PFSK-1 (cell line): ENCODE measurements around the gene PRLH. TPM values are rescaled to one million over a fixed set of nuclear protein-coding genes. Genes with fewer than 3 reads are reported as not detected.

ENCODE experiments used
- FOXP2 ChIP-seq: optimal IDR thresholded peaks from 2 replicates; pipeline ENCODE3; 2011; ENCODE audit warnings: borderline replicate concordance, control low read depth, inconsistent platforms; ENCODE audit not compliant: insufficient read depth; ENCODE audit errors: extremely low read length, extremely low read depth
- POLR2AphosphoS5 ChIP-seq: IDR thresholded peaks from 2 replicates; pipeline ENCODE4 v1.6.1; 2012; ENCODE audit warnings: low read depth, mild to moderate bottlenecking, control low read depth, low read length, moderate library complexity
- SIN3A ChIP-seq: IDR thresholded peaks from 2 replicates; pipeline ENCODE4 v1.6.1; 2012; ENCODE audit warnings: mild to moderate bottlenecking, low read length, moderate library complexity, borderline replicate concordance; ENCODE audit not compliant: insufficient read depth
- TAF1 ChIP-seq: IDR thresholded peaks from 2 replicates; pipeline ENCODE4 v1.6.1; 2012; ENCODE audit warnings: low read length, control low read depth, borderline replicate concordance; ENCODE audit not compliant: insufficient read depth
- polyA plus RNA-seq: library from polyadenylated mRNA; unstranded; fragments of >200 nt; gene quantifications from one replicate; pipeline ENCODE4 v1.2.1, GENCODE V29; 2012; ENCODE audit warnings: low read depth, missing spikeins; ENCODE audit not compliant: insufficient read length
- TF ChIP-seq, protein P1 (sequence below), 2 experiments: IDR thresholded peaks; 2 replicates each; pipeline versions ENCODE4 v1.6.1 to v1.8.0; 2011 to 2012; ENCODE audit warnings: low read depth in 2 of 2, low read length in 2 of 2, control low read depth in 1 of 2, inconsistent platforms in 1 of 2, mild to moderate bottlenecking in 1 of 2, moderate library complexity in 1 of 2; ENCODE audit not compliant: insufficient read depth in 1 of 2

The PRLH gene, protein sequence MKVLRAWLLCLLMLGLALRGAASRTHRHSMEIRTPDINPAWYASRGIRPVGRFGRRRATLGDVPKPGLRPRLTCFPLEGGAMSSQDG
- not detected for polyA plus RNA-seq

DNA sequence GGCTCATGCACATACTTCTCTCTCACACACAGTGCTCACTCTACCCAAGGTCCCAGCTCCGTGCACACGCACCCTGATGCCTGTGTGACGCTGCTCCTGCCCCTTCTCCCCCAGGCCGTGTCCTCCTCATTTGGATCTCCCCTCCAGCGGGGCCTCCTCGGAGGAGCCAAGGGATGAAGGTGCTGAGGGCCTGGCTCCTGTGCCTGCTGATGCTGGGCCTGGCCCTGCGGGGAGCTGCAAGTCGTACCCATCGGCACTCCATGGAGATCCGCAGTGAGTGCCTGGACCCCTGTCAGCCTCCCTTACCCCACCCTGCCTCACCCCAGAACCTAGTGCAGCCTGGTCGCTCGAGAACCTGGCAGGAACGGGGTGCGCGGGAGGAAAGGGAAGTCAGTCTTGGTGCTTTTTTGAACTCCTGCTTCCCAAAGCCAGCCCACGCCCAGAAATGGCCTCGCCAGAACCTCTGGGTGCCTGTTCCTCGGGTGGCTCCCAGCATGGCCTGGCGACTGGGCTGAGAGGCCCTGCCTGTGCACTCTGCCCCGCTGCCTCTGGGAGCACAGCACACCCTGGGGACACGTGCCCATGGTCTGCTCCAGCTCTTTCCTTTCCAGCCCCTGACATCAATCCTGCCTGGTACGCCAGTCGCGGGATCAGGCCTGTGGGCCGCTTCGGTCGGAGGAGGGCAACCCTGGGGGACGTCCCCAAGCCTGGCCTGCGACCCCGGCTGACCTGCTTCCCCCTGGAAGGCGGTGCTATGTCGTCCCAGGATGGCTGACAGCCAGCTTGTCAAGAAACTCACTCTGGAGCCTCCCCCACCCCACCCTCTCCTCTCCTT, at the start of gene PRLH:
Gene PRLH, plus strand, starts transcription at position 174 of the 835 bp plus-strand sequence. Its CDS starts 0 bp downstream, at position 174.
- TF ChIP-seq TAF1 (no peak), FOXP2 (no peak), POLR2AphosphoS5 (no peak), SIN3A (no peak)
- TF ChIP-seq, protein P1, sequence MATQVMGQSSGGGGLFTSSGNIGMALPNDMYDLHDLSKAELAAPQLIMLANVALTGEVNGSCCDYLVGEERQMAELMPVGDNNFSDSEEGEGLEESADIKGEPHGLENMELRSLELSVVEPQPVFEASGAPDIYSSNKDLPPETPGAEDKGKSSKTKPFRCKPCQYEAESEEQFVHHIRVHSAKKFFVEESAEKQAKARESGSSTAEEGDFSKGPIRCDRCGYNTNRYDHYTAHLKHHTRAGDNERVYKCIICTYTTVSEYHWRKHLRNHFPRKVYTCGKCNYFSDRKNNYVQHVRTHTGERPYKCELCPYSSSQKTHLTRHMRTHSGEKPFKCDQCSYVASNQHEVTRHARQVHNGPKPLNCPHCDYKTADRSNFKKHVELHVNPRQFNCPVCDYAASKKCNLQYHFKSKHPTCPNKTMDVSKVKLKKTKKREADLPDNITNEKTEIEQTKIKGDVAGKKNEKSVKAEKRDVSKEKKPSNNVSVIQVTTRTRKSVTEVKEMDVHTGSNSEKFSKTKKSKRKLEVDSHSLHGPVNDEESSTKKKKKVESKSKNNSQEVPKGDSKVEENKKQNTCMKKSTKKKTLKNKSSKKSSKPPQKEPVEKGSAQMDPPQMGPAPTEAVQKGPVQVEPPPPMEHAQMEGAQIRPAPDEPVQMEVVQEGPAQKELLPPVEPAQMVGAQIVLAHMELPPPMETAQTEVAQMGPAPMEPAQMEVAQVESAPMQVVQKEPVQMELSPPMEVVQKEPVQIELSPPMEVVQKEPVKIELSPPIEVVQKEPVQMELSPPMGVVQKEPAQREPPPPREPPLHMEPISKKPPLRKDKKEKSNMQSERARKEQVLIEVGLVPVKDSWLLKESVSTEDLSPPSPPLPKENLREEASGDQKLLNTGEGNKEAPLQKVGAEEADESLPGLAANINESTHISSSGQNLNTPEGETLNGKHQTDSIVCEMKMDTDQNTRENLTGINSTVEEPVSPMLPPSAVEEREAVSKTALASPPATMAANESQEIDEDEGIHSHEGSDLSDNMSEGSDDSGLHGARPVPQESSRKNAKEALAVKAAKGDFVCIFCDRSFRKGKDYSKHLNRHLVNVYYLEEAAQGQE (IDR thresholded peaks at IDR 0.05; ENCODE audit: insufficient read depth in 1 of 2, low read depth in 2 of 2, low read length in 2 of 2), result no peak

DNA sequence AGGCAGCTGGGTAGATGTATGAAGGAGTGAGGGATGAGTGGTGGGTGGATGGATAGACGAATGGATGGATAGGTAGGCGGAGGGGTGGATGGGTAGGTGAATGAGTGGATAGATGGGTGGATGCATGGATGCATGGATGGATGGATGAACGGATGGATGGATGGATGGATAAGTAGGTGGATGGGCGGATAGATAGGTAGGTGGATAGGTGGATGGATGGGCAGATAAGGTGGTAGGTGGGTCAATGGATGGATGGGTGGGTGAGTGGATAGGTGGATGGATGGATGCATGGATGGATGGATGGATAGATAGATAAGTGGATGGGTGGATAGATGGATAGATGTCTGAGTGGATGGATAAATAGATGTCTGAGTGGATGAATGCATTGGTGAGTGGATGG, 49.2 kb upstream of the PRLH start:
- no peak for TF ChIP-seq TAF1
- no peak for TF ChIP-seq SIN3A
- TF ChIP-seq FOXP2, result no peak
- TF ChIP-seq, protein P1 (IDR thresholded peaks at IDR 0.05; ENCODE audit: insufficient read depth in 1 of 2, low read depth in 2 of 2, low read length in 2 of 2), result no peak
- TF ChIP-seq POLR2AphosphoS5, result no peak

DNA sequence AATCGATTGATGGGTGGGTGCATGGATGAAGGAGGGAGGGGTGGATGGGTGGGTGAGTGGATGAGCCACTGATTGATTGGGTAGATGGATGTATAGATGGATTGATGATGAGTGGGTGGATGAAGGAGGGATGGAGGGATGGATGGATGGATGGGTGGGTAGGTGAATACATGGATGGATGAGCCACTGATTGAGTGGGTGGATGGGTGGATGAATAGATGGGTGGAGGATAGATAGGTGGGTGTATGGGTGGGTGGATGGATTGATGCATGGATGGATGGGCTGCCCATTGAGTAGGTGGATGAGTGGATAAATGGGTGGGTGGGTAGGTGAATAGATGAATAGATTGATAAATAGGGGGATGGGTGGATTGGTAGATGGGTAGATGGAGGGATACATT, 48.4 kb upstream of the PRLH start:
- TF ChIP-seq, protein P1 (IDR thresholded peaks at IDR 0.05; ENCODE audit: insufficient read depth in 1 of 2, low read depth in 2 of 2, low read length in 2 of 2), result no peak
- no peak for TF ChIP-seq SIN3A
- TF ChIP-seq TAF1, result no peak
- no peak for TF ChIP-seq POLR2AphosphoS5
- TF ChIP-seq FOXP2, result no peak

DNA sequence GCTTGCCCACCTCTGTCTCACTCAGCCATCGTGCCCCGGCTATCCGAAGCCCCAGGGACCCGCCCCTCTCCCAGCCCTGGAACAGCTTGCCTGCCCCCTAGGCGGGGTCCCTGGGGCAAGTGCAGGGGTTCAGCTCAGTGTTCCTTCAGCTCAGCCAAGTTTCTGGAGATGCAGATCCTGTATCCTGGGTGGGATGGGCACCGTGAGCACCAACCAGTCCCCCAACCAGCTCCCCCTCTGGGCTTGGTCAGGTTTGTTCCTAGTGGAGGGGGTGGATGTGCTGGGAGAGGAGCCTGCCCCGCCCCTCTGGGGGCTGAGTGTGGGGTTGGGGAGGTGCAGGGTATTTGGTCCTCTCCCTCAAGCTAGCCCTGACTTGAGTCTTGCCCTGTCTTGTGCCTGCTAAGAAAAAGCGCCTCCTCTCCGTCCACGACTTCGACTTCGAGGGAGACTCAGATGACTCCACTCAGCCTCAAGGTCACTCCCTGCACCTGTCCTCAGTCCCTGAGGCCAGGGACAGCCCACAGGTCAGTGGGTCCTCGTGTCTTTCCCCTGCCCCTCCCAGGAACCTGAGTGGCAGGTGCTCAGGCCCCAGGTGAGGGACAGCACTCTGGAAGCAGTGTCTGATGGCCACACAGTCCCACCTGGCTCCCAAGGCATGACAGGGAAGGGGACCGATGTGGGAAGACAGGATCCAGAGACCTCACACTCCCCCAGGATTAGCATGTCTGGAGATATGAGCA, 46.7 kb upstream of the PRLH start:
- TF ChIP-seq SIN3A (no peak), FOXP2 (no peak), POLR2AphosphoS5 (no peak), TAF1 (no peak)
- TF ChIP-seq, protein P1 (IDR thresholded peaks at IDR 0.05; ENCODE audit: insufficient read depth in 1 of 2, low read depth in 2 of 2, low read length in 2 of 2), result no peak
